GM12873 (cell line): ENCODE measurements around the gene LHCGR.

Experiments used
- TF ChIP-seq, protein P1 (sequence below): IDR thresholded peaks from 2 replicates; pipeline ENCODE4 v1.5.1; 2012; ENCODE audit warnings: low read depth, mild to moderate bottlenecking, moderate library complexity, low read length, control low read depth; ENCODE audit not compliant: insufficient read depth; ENCODE audit errors: missing control alignments

LHCGR gene

GRCh38 chr2:48747319-48747718 lies 8.2 kb downstream of the LHCGR start:
- TF ChIP-seq, protein P1, sequence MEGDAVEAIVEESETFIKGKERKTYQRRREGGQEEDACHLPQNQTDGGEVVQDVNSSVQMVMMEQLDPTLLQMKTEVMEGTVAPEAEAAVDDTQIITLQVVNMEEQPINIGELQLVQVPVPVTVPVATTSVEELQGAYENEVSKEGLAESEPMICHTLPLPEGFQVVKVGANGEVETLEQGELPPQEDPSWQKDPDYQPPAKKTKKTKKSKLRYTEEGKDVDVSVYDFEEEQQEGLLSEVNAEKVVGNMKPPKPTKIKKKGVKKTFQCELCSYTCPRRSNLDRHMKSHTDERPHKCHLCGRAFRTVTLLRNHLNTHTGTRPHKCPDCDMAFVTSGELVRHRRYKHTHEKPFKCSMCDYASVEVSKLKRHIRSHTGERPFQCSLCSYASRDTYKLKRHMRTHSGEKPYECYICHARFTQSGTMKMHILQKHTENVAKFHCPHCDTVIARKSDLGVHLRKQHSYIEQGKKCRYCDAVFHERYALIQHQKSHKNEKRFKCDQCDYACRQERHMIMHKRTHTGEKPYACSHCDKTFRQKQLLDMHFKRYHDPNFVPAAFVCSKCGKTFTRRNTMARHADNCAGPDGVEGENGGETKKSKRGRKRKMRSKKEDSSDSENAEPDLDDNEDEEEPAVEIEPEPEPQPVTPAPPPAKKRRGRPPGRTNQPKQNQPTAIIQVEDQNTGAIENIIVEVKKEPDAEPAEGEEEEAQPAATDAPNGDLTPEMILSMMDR, result no peak

DNA sequence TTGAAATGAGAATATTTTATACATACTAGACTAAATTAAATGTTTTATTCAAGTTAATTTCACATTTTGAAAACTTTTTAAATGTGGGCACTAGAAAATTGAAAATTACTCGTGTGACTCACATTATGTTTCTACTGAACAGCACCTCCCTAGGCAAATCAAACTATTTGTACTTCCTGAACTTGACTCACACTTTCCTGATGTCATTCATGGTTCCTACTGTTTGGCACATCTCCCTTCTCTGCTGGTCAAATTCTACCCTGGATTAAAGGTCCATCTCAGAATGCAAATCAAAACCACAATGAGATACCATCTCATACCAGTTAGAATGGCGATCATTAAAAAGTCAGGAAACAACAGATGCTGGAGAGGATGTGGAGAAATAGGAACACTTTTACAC lies 16.7 kb downstream of the LHCGR start:
- TF ChIP-seq, protein P1, result no peak

- TF ChIP-seq, protein P1, result no peak
Observed at GRCh38 chr2:48736251-48736650, 19.3 kb downstream of the LHCGR start.

GRCh38 chr2:48734576-48735303 lies 20.8 kb downstream of the LHCGR start:
- TF ChIP-seq, protein P1, result no peak

DNA sequence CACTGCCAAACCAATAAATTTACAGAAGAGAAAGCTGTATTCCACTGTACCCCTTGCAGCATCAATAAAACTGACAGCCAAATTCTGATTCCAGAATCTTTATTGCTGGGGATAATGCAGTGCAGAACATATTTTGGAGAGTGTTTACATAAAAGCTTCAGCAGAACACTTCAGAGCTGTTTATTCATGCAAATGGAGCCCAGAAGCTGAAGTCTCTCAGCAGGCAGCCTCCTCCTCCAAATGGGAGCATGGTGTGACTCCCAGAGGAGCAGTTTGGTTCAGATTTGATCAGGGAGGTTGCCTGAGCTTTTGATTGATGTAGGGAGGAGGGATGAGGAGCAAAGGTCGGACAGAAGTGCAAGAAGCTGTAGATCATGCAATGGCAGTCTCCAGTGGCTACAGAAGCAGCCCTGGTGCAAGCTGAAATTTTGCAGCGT lies 22.4 kb downstream of the LHCGR start:
- TF ChIP-seq, protein P1, result no peak

- TF ChIP-seq, protein P1, result no peak
Observed at GRCh38 chr2:48728840-48729239, 26.7 kb downstream of the LHCGR start.

DNA sequence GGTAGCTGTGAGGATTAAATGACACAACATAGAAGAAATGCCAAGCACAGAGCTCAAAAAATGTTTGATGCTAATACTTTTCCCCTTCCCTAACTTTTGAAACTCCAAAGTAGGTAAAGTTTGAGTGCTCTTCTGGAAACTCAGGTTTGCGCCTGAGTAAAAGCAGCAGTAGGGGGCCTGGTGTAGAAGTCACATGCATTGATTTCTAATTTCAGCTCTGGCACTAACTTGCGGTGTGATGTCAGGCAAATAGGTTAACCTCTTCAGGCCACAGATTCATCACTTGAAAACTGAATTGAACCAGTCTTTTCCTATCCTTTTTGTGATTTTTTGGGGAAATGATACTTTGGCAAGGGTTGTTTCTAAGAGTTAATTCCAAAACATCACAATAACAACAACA lies 27.2 kb downstream of the LHCGR start:
- TF ChIP-seq, protein P1, result no peak
